ENCODE results near the gene FGF6. TPM values are rescaled to one million over a fixed set of nuclear protein-coding genes. Genes with fewer than 3 reads are reported as not detected.

Gene FGF6
- total RNA-seq, 1 experiment from 2014 or later, result not detected

DNA sequence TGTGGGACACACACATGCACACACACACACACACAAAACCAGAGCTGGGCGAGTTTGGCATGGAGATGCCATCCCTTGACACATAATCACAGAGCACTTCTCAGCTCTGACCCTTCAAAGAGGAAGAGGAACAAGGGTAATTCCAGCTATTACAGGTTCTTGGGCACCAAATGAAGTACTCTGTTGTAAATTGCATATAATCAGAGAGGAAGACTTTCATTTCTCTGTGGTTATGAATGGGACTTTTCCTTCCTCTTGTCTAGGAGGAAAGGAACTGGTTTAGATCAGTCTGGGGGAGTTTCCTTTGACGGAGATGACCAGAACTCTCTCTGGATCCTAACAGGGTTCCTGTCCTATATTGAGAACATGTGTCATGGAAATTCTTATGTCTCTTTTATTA is 26.4 kb upstream of the FGF6 start:
- in situ Hi-C loops (cut with HindIII; ENCODE audit: low pct_unique_long_range_greater_than_20kb, low sequenced_read_pairs), result no loop called here
- no peak overlapping the region for H3K4me3 ChIP-seq (ENCODE audit: low read depth in 2 of 2, low read length in 2 of 2)
- TF ChIP-seq, protein P1, sequence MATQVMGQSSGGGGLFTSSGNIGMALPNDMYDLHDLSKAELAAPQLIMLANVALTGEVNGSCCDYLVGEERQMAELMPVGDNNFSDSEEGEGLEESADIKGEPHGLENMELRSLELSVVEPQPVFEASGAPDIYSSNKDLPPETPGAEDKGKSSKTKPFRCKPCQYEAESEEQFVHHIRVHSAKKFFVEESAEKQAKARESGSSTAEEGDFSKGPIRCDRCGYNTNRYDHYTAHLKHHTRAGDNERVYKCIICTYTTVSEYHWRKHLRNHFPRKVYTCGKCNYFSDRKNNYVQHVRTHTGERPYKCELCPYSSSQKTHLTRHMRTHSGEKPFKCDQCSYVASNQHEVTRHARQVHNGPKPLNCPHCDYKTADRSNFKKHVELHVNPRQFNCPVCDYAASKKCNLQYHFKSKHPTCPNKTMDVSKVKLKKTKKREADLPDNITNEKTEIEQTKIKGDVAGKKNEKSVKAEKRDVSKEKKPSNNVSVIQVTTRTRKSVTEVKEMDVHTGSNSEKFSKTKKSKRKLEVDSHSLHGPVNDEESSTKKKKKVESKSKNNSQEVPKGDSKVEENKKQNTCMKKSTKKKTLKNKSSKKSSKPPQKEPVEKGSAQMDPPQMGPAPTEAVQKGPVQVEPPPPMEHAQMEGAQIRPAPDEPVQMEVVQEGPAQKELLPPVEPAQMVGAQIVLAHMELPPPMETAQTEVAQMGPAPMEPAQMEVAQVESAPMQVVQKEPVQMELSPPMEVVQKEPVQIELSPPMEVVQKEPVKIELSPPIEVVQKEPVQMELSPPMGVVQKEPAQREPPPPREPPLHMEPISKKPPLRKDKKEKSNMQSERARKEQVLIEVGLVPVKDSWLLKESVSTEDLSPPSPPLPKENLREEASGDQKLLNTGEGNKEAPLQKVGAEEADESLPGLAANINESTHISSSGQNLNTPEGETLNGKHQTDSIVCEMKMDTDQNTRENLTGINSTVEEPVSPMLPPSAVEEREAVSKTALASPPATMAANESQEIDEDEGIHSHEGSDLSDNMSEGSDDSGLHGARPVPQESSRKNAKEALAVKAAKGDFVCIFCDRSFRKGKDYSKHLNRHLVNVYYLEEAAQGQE (IDR thresholded peaks at IDR 0.05; ENCODE audit: insufficient read depth in 1 of 2, low read depth in 2 of 2, low read length in 1 of 2), result no peak
- ChIA-PET POLR2A (no interaction called here), CTCF (no interaction called here)
- no peaks in the 10 kb centered on the region for H3K36me3 ChIP-seq (ENCODE audit: control insufficient read depth, insufficient read depth, low read length)
- no peaks in the 10 kb centered on the region for H3K9me3 ChIP-seq (ENCODE audit: control insufficient read depth, insufficient read depth, low read depth, low read length)
- no TSS peak for BruUV-seq (replicated peaks)
- intact Hi-C loops (cut with micrococcal nuclease; ENCODE audit: unreplicated experiment), result no loop called here
- 0 out of 2 replicates have a peak, but pooled peaks cover 2% of the 10 kb centered on the region for H3K27me3 ChIP-seq (ENCODE audit: control insufficient read depth, insufficient read depth, low read length)
- ATAC-seq (no peak), DNase-seq (ENCODE audit: low read depth, low spot score) (no peak)
- H3K4me1 ChIP-seq (ENCODE audit: control insufficient read depth, insufficient read depth, low read length), result no peaks in the 10 kb centered on the region
- no peak overlapping the region for H3K27ac ChIP-seq (ENCODE audit: low read length)

DNA sequence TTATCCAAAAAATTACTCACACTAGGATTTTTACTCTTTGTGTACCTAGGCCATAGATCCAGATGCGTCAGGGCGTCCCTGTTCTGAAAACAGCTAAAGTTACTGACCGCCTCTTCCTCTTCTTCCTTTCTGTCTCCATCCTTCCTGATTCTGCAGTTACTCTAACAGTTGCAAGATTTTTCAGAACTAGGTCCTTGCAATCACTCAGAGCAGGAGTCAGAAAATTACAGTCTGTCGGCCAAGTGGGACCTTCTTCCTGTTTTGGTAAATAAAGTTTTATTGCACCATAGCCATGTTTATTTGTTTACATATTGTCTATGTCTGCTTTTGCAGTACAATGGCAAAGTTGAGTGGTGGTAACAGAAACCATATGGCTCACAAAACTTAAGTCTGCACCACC is 25.6 kb upstream of the FGF6 start:
- CTCF ChIA-PET, result no interaction called here

More for the DNA sequence above, 25.6 kb upstream of the FGF6 start:
- POLR2A ChIA-PET, result no interaction called here
- in situ Hi-C loops (cut with HindIII; ENCODE audit: low pct_unique_long_range_greater_than_20kb, low sequenced_read_pairs), result no loop called here
- Histone ChIP-seq H3K27me3 (ENCODE audit: control insufficient read depth, insufficient read depth, low read length) (0 out of 2 replicates have a peak, but pooled peaks cover 2% of the 10 kb centered on the region), H3K9me3 (ENCODE audit: control insufficient read depth, insufficient read depth, low read depth, low read length) (no peaks in the 10 kb centered on the region), H3K27ac (ENCODE audit: low read length) (no peak overlapping the region), H3K36me3 (ENCODE audit: control insufficient read depth, insufficient read depth, low read length) (no peaks in the 10 kb centered on the region), H3K4me3 (ENCODE audit: low read depth in 2 of 2, low read length in 2 of 2) (no peak overlapping the region), H3K4me1 (ENCODE audit: control insufficient read depth, insufficient read depth, low read length) (no peaks in the 10 kb centered on the region)
- intact Hi-C loops (cut with micrococcal nuclease; ENCODE audit: unreplicated experiment), result no loop called here
- ATAC-seq, result no peak
- BruUV-seq (replicated peaks), result no TSS peak
- TF ChIP-seq, protein P1 (IDR thresholded peaks at IDR 0.05; ENCODE audit: insufficient read depth in 1 of 2, low read depth in 2 of 2, low read length in 1 of 2), result no peak
- TF ChIP-seq TCF7L2 (IDR thresholded peaks at IDR 0.05; ENCODE audit: low read depth, low read length), result no peak
- TF ChIP-seq POLR2AphosphoS5 (IDR thresholded peaks at IDR 0.05; ENCODE audit: low read depth, low read length), result no peak
- TF ChIP-seq, protein P2, sequence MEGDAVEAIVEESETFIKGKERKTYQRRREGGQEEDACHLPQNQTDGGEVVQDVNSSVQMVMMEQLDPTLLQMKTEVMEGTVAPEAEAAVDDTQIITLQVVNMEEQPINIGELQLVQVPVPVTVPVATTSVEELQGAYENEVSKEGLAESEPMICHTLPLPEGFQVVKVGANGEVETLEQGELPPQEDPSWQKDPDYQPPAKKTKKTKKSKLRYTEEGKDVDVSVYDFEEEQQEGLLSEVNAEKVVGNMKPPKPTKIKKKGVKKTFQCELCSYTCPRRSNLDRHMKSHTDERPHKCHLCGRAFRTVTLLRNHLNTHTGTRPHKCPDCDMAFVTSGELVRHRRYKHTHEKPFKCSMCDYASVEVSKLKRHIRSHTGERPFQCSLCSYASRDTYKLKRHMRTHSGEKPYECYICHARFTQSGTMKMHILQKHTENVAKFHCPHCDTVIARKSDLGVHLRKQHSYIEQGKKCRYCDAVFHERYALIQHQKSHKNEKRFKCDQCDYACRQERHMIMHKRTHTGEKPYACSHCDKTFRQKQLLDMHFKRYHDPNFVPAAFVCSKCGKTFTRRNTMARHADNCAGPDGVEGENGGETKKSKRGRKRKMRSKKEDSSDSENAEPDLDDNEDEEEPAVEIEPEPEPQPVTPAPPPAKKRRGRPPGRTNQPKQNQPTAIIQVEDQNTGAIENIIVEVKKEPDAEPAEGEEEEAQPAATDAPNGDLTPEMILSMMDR (IDR thresholded peaks at IDR 0.05), result no peak
- no peak for DNase-seq (ENCODE audit: low read depth, low spot score)
